Measurements from ENCODE around the gene HPD.

HPD gene

DNA sequence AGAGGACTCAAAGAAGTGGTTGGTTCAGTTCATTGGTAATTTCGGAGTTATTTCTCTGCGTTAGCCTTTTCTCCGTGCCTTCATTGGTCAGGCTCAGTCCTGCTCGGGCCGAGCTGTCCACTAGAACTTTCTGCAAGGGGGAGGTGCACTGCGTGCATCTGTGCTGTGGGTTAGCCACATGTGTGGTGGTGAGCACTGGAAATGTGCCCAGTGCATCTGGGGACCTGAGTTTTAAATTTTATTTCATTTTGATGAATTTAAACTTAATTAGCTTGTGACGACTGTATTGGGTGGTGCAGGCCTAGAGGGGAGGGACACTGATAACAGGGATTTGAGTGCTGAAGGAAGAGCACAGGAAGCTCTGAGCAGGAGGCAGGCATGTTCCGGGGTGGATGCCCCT, 30.4 kb downstream of the HPD start:
- DNase-seq (ENCODE audit: low spot score) = no peak

DNA sequence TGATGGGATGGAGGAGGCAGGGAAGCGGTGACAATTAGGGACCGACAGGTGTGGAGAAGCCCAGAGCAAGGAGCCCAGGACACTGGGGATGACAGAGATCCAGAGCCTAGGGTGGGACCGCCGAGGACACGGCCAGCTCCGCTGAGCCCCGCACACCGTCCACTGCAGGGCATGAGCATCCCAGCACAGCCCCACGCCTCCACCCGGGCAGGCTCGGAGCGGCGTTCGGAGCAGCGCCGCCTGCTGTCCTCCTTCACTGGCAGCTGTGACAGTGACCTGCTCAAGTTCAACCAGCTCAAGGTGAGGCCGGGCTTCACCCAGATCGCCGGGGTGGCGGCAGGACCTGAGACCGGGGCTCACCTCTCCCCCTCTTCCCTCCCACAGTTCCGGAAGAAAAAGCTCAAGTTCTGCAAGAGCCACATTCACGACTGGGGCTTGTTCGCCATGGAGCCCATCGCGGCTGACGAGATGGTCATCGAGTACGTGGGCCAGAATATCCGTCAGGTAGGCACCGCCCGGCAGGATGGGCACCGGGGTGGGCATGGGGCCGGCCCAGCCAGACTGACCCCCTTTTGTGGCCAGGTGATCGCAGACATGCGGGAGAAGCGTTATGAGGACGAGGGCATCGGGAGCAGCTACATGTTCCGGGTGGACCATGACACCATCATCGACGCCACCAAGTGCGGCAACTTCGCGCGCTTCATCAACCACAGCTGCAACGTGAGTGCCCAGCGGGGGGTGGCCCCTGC, 31.1 kb downstream of the HPD start:
- no peak for DNase-seq (ENCODE audit: low spot score)

DNA sequence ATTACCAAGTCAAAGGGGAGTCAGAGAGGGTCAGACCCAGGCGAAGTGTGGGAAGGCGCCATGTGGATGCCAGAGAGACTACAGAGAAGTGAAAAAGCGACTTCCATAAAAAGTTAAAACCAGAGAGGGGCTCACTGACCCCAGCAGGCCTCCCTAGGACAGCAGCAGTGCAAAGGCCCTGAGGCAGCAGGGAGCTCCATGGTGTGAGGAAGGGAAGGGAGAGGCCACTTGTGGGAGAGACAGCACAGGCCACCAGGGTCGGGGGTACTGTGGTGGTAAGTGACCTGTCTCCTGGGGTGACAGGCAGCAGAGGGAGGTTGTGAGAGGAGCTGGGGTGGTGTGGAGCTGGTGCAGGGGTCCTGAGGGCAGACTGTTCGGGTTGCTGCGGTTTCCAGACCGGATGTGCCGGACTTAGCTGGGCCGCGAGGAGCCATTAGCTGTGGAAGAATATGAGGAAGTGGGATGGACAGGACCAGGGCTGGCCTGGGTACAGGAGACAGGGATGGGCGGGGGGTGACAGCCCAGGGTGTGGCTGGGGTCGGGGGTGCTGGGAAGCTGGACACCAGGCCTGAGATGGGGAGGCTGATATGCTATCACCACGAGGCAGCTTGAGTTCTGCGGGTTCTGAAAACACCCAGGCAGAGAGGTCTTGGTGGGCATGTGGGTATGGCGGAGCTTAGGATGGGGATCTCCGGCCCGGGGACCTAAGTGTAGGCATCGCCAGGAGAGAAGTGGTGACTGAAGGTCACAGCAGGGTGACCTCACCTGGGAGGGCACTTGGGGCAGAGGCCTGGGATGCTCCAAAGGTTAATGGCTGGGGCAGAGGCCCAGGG, 32.1 kb downstream of the HPD start:
- DNase-seq (ENCODE audit: low spot score) = no peak

DNA sequence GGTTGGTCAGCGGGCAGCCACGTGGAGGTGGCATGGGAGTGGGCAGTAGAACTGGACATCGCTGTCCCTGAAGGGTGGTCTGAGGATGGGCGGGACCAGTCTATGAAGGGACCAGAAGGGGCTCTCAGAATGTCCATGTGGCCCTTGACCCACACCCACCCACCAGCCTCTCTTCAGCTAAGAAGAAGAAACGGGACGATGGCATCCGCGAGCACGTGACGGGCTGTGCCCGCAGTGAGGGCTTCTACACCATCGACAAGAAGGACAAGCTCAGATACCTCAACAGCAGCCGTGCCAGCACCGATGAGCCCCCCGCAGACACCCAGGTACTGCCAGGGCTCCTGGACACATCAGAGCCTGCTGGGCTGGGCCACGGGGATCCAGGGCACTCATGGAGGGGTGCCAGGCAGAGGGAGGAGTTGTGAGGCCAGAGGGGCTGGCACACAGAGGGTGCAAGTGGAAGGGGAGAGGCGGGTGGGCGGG, 33.6 kb downstream of the HPD start:
- DNase-seq (ENCODE audit: low spot score) = no peak

DNA sequence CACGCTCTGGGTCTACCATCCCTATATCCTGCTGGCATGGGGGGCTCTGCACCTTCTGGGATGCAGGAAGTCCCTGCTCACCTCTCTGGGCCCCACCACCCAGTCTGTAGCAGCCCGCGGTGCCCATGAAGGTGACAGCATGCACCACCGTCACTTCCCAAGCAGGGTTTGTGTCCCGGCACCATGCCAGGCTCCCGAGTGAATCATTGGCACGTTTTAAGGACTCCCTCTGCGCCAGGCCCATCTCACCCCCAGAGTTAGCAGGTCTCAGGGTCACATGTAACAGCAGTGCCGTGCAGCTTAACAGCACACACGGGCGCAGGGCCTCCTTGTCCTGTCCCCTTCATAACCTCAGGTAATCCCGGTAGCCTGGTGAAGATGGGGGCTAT, 34.9 kb downstream of the HPD start:
- DNase-seq (ENCODE audit: low spot score) = no peak

DNA sequence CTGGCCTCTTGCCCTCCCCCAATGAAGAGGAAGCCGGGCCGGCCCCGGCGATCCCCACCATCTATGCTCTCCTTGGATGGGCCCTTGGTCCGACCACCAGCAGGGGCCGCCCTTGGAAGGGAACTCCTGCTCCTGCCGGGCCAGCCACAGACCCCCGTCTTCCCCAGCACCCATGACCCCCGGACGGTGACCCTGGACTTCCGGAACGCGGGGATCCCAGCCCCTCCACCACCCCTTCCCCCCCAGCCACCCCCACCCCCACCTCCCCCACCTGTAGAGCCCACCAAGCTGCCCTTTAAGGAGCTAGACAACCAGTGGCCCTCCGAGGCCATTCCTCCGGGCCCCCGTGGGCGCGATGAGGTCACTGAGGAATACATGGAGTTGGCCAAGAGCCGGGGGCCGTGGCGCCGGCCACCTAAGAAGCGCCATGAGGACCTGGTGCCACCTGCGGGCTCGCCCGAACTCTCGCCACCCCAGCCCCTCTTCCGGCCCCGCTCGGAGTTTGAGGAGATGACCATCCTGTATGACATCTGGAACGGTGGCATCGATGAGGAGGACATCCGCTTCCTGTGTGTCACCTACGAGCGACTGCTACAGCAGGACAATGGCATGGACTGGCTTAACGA, 35.4 kb downstream of the HPD start:
- DNase-seq (ENCODE audit: low spot score) = no peak

DNA sequence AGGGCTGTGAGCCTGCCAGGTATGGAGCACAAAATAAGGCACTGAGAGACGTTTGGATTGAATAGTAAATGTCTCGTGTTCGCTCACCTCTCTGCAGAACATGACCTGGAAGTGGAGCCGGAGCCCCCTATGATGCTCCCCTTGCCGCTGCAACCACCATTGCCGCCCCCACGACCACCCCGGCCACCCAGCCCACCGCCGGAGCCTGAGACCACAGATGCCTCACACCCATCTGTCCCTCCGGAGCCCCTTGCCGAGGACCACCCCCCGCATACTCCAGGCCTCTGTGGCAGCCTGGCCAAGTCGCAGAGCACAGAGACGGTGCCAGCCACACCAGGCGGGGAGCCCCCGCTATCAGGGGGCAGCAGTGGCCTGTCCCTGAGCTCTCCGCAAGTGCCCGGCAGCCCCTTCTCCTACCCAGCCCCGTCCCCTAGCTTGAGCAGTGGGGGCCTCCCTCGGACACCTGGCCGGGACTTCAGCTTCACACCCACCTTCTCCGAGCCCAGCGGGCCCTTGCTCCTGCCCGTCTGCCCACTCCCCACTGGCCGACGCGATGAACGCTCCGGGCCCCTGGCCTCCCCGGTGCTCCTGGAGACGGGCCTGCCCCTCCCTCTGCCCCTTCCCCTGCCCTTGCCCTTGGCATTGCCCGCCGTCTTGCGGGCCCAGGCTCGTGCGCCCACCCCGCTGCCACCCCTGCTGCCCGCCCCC, 36.1 kb downstream of the HPD start:
- no peak for DNase-seq (ENCODE audit: low spot score)

DNA sequence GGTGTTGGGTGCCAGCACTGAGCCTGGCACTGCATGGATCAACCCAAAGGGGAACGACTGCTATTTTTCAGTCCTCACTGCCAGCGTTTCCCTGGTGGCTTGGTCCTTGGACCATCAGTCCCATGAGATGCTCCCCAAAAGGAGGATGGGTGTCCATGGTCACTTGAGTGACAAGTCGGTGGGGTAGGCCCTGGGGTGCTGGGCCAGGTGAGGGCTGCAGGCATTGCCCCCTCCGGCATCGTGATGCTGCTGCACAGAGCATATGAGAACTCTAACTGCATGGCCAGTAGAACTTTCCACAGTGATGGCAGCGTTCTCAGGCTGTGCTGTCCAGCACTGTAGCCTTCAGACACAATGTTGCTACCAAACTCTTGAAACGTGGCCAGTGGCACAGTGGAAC, 38.6 kb downstream of the HPD start:
- no peak for DNase-seq (ENCODE audit: low spot score)

DNA sequence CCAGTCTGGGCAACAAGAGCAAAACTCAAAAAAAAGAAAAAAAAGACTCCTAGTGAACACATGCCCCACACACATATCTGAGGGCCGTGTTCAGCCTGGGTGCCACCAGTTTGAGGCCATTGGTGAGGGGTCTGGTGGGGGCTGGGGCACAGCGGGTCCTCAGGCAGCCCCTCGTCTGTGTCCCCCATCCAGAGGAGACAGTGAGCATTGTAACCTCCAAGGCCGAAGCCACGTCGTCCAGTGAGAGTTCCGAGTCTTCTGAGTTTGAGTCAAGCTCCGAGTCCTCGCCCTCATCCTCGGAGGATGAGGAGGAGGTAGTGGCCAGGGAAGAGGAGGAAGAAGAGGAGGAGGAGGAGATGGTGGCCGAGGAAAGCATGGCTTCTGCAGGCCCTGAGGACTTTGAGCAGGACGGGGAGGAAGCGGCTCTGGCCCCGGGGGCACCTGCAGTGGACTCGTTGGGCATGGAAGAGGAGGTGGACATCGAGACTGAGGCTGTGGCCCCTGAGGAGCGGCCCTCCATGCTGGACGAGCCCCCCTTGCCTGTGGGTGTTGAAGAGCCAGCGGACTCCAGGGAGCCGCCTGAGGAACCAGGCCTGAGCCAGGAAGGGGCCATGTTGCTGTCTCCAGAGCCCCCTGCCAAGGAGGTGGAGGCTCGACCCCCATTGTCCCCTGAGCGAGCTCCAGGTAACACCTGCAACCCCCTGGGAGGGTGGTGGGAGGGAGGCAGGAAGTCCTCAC, 39.3 kb downstream of the HPD start:
- no peak for DNase-seq (ENCODE audit: low spot score)

DNA sequence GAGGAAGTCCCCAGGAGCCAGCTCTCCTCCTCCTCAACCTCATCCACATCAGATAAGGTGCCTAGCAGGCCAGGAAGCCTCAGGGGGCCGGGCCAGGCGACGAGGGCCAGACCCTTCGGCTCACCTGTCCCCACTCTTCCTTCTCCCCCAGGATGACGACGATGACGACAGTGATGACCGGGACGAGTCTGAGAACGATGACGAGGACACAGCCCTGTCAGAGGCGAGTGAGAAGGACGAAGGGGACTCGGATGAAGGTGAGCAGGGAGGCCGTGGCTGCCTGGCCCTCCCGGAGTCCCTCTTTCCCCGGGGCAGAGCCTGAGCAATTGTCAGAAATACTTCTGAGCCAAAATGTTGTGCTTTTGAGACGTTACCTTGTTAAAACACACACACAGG, 41.0 kb downstream of the HPD start:
- no peak for DNase-seq (ENCODE audit: low spot score)

DNA sequence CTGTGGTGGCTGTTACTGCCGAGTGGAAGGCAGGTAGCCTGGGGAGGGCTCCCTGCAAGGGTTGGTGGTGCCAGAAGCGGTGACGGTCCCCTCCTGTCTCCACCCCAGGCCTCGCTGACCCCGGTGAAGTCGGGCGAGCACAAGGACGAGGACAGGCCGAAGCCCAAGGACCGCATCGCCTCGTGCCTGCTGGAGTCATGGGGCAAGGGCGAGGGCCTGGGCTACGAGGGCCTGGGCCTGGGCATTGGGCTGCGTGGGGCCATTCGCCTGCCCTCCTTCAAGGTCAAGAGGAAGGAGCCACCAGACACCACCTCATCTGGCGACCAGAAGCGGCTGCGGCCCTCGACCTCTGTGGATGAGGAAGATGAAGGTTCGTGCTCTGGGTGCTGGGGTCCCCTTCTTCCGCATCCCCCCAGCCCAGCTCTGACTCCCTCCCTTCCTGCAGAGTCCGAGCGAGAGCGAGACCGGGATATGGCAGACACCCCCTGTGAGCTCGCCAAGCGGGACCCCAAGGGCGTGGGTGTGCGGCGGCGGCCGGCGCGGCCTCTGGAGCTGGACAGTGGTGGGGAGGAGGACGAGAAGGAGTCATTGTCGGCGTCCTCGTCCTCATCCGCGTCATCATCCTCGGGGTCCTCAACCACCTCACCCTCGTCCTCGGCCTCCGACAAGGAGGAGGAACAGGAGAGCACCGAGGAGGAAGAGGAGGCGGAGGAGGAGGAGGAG, 41.6 kb downstream of the HPD start:
- no peak for DNase-seq (ENCODE audit: low spot score)

DNA sequence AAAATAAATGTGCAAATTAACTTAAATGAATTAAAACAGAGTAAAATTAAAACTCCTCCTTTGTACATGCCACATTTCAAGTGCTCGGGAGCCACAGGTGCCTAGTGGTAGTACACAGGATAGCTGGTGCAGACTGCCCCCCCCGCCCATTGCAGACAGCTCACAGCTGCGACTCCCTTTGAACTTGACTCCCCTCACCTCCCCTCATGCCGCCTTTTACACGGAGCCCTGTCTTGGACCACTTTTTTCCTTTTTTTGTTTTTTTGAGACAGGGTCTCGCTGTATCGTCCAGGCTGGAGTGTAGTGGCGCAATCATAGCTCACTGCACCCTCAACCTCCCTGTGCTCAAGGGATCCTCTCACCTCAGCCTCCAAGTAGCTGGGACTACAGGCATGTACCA, 43.4 kb downstream of the HPD start:
- DNase-seq (ENCODE audit: low spot score) = no peak

DNA sequence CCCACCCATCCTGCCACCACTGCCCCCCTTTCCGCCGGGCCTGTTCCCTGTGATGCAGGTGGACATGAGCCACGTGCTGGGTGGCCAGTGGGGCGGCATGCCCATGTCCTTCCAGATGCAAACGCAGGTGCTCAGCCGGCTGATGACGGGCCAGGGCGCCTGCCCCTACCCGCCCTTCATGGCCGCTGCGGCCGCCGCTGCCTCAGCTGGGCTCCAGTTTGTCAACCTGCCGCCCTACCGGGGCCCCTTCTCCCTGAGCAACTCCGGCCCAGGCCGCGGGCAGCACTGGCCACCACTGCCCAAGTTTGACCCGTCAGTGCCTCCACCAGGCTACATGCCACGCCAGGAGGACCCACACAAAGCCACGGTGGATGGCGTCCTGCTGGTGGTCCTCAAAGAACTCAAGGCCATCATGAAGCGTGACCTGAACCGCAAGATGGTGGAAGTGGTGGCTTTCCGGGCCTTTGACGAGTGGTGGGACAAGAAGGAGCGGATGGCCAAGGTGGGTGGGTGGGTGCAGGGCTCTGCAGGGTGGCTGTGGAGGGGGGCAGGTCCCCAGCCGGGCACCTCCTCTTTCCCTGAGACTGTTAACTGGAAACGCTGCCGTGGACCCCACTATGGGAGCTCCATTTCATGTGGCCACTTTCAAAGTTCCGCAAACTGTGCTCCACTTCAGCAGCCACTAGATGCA, 44.1 kb downstream of the HPD start:
- DNase-seq (ENCODE audit: low spot score) = no peak

DNA sequence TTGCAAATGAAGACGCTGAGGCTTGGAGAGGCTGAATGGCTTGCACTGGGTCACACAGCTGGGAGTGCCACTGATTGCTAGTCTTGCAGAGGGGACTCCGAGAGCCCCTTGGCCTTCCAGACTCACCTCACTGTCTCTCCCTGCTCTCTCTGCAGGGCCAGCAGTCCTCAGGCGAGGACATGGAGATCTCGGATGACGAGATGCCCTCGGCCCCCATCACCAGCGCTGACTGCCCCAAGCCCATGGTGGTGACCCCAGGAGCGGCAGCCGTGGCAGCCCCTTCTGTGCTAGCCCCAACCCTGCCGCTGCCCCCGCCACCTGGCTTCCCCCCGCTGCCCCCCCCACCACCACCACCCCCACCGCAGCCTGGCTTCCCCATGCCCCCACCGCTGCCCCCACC, 44.7 kb downstream of the HPD start:
- DNase-seq (ENCODE audit: low spot score) = no peak

DNA sequence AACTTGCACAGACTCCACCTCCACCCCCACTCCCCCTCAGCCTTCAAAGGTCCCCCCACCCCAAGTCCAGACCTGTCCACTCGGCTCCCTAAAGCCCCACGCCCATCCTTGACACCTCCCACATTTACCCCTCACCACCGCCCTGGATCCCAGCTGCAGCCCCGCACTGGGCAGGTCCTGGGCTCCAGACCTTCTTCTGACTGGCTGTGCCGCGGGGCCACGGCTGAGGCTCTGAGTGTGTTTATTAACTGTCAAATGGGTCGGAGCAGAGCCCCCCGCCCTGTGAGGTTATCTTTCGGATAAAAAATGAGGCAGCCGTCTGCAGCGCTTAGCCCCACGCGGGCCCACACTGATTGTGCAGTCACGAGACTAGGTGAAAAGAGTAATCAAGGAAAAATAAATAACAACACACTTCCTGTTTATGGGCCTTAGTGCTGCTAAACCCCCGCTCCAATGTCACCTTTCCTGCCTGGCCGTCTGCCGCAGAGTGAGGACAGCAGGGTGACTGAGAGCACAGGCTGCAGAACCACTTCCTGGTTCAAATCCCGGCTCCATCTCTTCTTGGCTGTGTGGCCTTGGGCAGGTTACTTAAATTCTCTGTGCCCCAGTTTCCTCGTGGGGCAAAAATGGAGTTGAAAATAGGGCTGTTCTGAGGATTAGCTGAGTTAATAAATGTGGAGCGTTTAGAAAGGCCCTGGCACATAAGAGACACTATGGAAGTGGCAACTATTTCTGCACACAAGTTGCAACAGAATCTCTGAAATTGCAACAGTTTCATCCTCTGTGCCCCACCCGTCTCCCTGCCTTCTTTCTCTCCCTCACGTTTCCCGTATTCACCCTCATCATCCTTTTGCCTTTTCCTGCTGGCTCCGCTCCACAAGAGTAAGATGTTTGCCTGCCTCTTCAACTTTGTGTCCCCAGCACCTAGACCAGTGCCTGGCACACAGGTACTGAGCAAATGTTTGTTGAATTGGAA, 45.5 kb downstream of the HPD start:
- DNase-seq (ENCODE audit: low spot score) = no peak

DNA sequence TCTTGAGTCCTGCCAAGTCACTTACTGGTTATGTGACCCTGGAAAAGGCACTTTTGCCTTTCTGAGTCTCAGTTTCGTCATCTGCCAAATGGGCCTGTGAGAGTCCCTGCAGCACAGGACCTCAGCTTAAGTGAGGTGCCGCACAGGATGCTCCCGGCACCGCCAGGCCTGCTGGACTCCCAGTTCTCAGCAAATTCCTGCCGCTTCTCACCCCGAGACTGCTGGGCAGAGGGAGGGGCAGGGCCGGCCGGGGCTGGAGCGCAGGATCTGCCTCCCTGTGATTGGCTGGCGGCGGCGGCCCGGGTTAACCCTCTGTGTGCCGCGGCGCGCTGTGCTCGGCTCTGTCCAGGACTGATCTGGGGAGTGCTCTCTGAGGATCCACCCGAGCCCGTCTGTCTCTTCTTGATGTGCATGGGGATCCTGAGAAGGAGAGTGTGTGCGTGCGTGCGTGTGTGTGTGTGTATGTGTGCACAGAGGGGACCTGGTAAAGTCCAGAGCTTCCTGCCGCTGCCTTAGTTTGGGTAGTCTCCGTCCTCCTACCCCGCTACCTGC, 46.3 kb downstream of the HPD start:
- peak; percentile 13 for DNase-seq (ENCODE audit: low spot score)

DNA sequence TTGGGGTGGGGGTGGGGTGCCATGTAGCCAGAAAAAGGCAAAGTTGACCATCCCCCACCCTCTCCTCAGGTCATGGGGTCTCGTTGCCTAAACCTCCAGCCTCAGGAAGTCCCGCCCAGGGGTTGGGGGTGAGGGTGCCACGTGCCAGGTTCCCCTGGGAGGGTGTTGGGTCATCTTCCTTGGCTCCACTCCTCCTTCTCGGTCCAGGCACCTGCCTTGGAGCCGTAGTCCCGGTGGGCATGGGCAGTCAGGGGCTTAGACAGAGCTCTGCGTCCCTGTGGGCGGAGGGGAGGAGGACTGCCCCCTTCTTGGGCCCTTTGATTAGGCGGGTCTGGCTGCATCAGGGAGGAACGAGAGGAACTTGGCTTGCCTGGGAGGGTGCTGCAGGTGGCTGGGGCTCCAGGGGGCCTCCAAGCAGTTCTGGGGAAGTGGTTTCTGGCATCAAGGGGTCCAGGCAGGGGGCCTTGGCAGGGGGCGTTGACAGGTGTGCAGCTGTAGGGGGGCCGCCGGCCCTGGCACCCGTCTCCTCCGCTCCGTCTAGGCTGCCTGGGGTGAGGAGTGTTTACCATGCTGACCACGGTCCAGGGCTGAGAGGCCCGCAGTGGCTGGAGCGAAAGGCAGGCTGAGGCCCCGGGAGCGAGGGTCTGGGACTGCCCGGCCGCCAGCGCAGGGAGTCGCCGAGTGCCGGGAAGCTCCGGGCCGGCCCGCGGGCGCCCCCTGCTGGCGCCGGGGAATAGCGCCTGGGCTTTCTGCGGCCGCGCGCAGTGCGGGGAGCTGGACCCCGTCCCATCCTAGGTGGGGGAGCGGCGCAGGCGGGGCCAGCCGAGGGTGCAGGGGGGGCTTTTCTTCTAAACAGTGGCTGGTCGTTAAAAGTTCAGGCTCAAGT, 47.0 kb downstream of the HPD start:
- DNase-seq (ENCODE audit: low spot score) = peak; percentile 63
